ENCODE measurements around the gene WWOX. TPM values are rescaled to one million over a fixed set of nuclear protein-coding genes. Genes with fewer than 3 reads are reported as not detected.

The WWOX gene
- total and polyA plus RNA-seq, 2 experiments from 2014 or later: 22.1 to 123 TPM

DNA sequence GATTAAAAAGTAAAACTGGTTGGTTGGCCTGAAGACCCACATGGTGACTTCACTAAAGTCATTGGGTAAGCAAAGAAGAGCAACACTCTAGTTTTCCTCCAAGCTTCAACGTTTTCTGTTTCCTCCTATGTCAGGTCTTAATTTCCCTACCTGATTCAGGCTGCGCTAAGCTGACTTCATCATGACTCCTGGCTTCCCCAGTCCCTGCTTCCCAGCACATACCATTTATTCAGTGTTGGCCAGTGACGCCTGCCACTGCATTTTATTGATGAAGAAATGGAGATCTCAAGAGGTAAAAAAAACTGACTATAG is 645.3 kb downstream of the WWOX start:
- Histone ChIP-seq H3K4me1 (ENCODE audit: low read depth) (peaks cover 14% of the 10 kb centered on the region), H3K36me3 (no peaks in the 10 kb centered on the region), H3K4me3 (no peak overlapping the region), H3K27me3 (no peaks in the 10 kb centered on the region), H3K9me3 (ENCODE audit: low read depth) (no peaks in the 10 kb centered on the region), H3K27ac (no peak overlapping the region)
- TF ChIP-seq, protein P1, sequence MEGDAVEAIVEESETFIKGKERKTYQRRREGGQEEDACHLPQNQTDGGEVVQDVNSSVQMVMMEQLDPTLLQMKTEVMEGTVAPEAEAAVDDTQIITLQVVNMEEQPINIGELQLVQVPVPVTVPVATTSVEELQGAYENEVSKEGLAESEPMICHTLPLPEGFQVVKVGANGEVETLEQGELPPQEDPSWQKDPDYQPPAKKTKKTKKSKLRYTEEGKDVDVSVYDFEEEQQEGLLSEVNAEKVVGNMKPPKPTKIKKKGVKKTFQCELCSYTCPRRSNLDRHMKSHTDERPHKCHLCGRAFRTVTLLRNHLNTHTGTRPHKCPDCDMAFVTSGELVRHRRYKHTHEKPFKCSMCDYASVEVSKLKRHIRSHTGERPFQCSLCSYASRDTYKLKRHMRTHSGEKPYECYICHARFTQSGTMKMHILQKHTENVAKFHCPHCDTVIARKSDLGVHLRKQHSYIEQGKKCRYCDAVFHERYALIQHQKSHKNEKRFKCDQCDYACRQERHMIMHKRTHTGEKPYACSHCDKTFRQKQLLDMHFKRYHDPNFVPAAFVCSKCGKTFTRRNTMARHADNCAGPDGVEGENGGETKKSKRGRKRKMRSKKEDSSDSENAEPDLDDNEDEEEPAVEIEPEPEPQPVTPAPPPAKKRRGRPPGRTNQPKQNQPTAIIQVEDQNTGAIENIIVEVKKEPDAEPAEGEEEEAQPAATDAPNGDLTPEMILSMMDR (IDR thresholded peaks at IDR 0.05; ENCODE audit: low read depth, low read length): no peak
- no peak for DNase-seq (ENCODE audit: low read depth in 1 of 2, low spot score in 1 of 2)

DNA sequence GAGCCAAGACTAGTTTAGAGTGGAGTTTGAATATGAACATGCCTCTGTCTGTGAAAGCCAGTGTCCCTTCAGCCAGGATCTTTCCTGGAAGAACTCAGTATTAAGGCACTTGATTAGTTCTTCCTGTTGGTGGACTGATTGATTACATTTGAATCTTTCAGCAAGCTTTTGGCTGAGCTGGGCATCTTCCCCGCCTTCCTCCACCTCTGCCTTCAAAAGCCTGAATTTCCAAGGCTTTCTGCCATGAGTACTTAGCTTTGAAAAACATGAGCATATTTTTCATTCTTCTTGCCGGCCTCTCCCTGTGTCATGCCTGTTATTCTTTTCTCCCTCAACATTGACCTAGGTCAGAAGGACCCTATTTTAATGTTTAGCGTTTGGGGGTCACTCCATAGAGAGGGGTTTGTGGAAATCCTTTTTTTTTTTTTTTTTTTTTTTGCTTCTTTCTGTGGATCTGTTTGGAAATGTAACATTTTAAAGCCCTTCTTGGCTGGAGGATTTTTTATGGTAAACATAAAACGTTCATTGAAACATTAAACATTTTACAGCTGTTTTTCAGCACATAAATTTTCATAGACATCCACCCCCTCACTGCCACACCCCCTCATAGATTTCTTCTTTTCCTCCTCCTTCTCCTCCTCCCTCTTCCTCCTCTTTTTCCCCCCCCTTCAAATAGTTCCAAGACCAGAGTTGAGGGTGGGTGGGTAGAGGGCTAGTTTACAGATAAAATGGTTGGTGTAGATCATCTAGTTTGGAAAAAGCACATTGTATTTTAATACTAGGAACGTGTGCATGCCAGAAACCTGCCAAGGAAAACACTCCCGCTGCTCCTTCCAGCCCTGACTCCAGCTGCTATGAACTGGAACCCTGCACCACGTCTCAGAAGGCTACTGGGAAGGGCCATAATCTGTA is 645.9 kb downstream of the WWOX start:
- TF ChIP-seq, protein P1 (IDR thresholded peaks at IDR 0.05; ENCODE audit: low read depth, low read length): no peak
- Histone ChIP-seq H3K36me3 (no peaks in the 10 kb centered on the region), H3K4me1 (ENCODE audit: low read depth) (peaks cover 19% of the 10 kb centered on the region), H3K4me3 (no peak overlapping the region), H3K27me3 (no peaks in the 10 kb centered on the region), H3K27ac (no peak overlapping the region), H3K9me3 (ENCODE audit: low read depth) (no peaks in the 10 kb centered on the region)
- no peak for DNase-seq (ENCODE audit: low read depth in 1 of 2, low spot score in 1 of 2)

DNA sequence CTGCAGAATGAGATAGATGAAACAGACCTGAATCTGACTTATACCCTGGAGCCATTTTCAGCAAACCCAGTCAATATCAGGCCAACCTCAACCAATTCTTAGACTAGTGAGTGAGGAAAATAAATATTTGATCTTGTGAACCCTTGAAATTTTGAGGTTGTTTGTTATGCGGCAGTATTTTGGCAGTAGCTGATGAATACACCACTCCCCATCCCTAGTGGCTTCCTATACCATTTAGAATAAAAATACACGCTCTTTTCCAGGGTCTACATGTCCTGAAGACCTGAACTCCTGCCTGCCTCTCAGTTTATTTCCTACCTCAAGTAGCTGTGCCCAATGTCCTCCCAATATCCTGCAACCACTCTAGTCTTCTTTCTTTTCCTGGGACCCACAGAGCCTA is 647.3 kb downstream of the WWOX start:
- TF ChIP-seq, protein P1 (IDR thresholded peaks at IDR 0.05; ENCODE audit: low read depth, low read length): no peak
- Histone ChIP-seq H3K4me1 (ENCODE audit: low read depth) (peaks cover 19% of the 10 kb centered on the region), H3K27ac (no peak overlapping the region), H3K9me3 (ENCODE audit: low read depth) (no peaks in the 10 kb centered on the region), H3K27me3 (no peaks in the 10 kb centered on the region), H3K4me3 (no peak overlapping the region), H3K36me3 (no peaks in the 10 kb centered on the region)
- no peak for DNase-seq (ENCODE audit: low read depth in 1 of 2, low spot score in 1 of 2)

DNA sequence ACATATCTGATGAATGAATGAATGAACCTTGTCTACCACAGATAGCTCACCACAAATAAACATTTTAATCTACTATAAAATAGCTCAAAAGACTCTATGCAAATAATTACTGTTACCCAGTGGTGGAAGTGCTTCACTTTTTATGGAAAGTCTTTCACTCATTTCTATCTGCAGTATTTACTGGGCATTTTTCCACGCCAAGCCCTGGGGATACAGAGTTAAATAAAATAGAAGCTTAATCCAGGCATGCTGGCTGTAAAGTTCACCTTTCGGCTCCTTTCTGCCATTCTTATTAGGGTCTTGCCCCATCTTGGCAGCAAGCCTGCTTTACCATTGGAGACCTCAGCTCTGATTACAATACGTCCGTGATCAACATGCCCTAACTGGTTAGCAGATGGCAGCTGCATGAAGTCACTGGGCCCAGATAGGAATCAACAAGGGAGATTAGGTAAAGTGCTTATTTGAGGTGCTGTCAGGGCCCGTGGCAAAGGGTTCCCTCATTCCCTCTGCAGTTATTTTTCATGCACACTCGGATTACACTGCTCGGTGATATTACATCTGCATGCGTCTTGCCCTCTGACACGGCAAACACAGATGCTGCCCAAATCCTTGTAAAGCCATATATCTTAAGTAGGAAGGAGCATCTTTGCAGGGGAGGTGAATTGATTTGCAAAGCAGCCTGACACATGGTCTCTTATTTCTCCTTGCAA is 648.9 kb downstream of the WWOX start:
- TF ChIP-seq, protein P1 (IDR thresholded peaks at IDR 0.05; ENCODE audit: low read depth, low read length): no peak
- no peaks in the 10 kb centered on the region for H3K36me3 ChIP-seq
- H3K27me3 ChIP-seq: no peaks in the 10 kb centered on the region
- no peak overlapping the region for H3K27ac ChIP-seq
- no peak for DNase-seq (ENCODE audit: low read depth in 1 of 2, low spot score in 1 of 2)
- H3K4me3 ChIP-seq: no peak overlapping the region
- H3K4me1 ChIP-seq (ENCODE audit: low read depth): peaks cover 19% of the 10 kb centered on the region
- no peaks in the 10 kb centered on the region for H3K9me3 ChIP-seq (ENCODE audit: low read depth)

DNA sequence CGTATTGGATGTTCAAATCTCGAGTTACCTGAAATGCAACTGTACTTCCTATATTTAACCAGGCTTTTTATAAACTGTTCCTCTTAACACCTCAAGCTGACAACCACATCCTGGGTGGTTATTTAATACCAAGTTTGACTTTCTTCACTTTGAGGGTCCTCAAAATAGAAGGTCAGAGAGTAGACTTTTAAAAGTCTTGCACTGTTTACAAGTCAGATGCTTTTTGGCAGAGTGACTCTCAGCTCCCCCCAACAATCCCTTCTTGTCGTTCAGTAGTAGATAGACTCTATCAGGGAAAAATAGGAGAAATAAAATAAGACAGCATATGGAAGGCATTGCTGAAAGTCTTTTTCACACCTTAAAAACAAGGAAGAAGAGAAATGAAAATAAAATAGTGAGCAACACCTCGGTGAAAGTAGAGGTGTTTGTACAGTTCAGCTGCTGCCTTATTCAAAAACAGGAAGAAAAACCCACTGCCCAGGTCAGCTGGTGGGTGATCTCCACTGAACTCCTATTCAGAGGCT is 650.4 kb downstream of the WWOX start:
- Histone ChIP-seq H3K27me3 (no peaks in the 10 kb centered on the region), H3K4me3 (no peak overlapping the region), H3K4me1 (ENCODE audit: low read depth) (peaks cover 19% of the 10 kb centered on the region), H3K27ac (no peak overlapping the region), H3K9me3 (ENCODE audit: low read depth) (no peaks in the 10 kb centered on the region), H3K36me3 (no peaks in the 10 kb centered on the region)
- TF ChIP-seq, protein P1 (IDR thresholded peaks at IDR 0.05; ENCODE audit: low read depth, low read length): no peak
- DNase-seq (ENCODE audit: low read depth in 1 of 2, low spot score in 1 of 2): no peak
